ENCODE measurements around the gene EPB41.

- no peak for TF ChIP-seq CTCF (IDR thresholded peaks at IDR 0.05)
- no peak for TF ChIP-seq POLR2A (IDR thresholded peaks at IDR 0.05)
These were observed 214.4 kb downstream of the EPB41 start for GRCh38 chr1:29128739-29129138.
